ENCODE results near the gene IDI2. TPM values are rescaled to one million over a fixed set of nuclear protein-coding genes. Genes with fewer than 3 reads are reported as not detected.

IDI2 gene
- total RNA-seq, 6 experiments from 2014 or later, result not detected

- Histone ChIP-seq H3K27me3 (no peaks in the 10 kb centered on the region), H3K4me3 (no peak overlapping the region), H3K36me3 (peaks cover 0 to 4% (median 0%) of the 10 kb centered on the region in 4 donors), H3K4me1 (peaks cover 0 to 10% (median 0%) of the 10 kb centered on the region in 4 donors), H3K9me3 (no peaks in the 10 kb centered on the region), H3K27ac (no peak overlapping the region)
- intact Hi-C loops (cut with DNase I), result no loop called here
- peak in 3 of 4 donors; percentile 23 to 47 (median 39) for ATAC-seq
- no peak for TF ChIP-seq POLR2A (IDR thresholded peaks at IDR 0.05)
- TF ChIP-seq, protein P1, sequence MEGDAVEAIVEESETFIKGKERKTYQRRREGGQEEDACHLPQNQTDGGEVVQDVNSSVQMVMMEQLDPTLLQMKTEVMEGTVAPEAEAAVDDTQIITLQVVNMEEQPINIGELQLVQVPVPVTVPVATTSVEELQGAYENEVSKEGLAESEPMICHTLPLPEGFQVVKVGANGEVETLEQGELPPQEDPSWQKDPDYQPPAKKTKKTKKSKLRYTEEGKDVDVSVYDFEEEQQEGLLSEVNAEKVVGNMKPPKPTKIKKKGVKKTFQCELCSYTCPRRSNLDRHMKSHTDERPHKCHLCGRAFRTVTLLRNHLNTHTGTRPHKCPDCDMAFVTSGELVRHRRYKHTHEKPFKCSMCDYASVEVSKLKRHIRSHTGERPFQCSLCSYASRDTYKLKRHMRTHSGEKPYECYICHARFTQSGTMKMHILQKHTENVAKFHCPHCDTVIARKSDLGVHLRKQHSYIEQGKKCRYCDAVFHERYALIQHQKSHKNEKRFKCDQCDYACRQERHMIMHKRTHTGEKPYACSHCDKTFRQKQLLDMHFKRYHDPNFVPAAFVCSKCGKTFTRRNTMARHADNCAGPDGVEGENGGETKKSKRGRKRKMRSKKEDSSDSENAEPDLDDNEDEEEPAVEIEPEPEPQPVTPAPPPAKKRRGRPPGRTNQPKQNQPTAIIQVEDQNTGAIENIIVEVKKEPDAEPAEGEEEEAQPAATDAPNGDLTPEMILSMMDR (IDR thresholded peaks at IDR 0.05), result no peak
- no peak for DNase-seq
- WGBS (ENCODE audit: insufficient coverage, low coverage, low lambda C conversion rate, missing lambda C conversion rate), result 77% methylated on average over 7 of the region's 7 CpGs
Measured at GRCh38 chr10:1061930-1062774, 36.5 kb upstream of the IDI2 start.

GRCh38 chr10:1059902-1060301 lies 34.2 kb upstream of the IDI2 start:
- H3K27me3 ChIP-seq, result no peaks in the 10 kb centered on the region
- DNase-seq (no peak), ATAC-seq (no peak)
- H3K36me3 ChIP-seq, result peaks cover 0 to 4% (median 0%) of the 10 kb centered on the region in 4 donors
- H3K27ac ChIP-seq, result no peak overlapping the region
- H3K9me3 ChIP-seq, result no peaks in the 10 kb centered on the region
- intact Hi-C loops (cut with DNase I), result no loop called here
- 94% methylated on average over 6 of the region's 8 CpGs for WGBS (ENCODE audit: insufficient coverage, low coverage, low lambda C conversion rate, missing lambda C conversion rate)
- peaks cover 0 to 17% (median 5%) of the 10 kb centered on the region in 4 donors for H3K4me1 ChIP-seq
- no peak overlapping the region for H3K4me3 ChIP-seq
- TF ChIP-seq POLR2A (IDR thresholded peaks at IDR 0.05), result no peak
- TF ChIP-seq, protein P1 (IDR thresholded peaks at IDR 0.05), result no peak

DNA sequence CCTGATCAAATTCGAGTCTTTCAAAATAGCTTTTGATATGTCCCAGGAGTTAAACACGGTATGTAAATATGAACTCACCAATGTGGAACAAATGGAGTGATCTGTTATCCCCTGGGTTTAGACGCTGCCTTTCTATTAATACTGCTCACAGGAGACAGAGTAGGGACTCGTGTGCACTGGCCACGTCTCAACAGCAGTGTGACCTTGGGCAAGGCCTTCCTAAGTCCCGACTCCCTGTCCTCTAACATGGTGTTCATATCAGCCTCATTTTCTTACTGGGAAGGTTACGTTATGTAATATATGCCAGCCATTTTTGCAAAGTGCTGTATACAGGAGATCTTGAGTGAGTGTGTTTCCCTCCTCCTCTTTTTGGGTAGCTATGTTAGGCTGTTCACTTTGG lies 32.4 kb upstream of the IDI2 start:
- no peak for ATAC-seq
- intact Hi-C loops (cut with DNase I), result no loop called here

GRCh38 chr10:1057106-1057657 lies 31.5 kb upstream of the IDI2 start:
- no peak for DNase-seq
- intact Hi-C loops (cut with DNase I), result no loop called here
- Histone ChIP-seq H3K27me3 (no peaks in the 10 kb centered on the region), H3K4me3 (peak overlapping the region; percentile 62 to 96 (median 84)), H3K27ac (peak overlapping the region in 2 of 3 donors; percentile 97 to 99), H3K9me3 (no peaks in the 10 kb centered on the region), H3K36me3 (peaks cover 0 to 8% (median 0%) of the 10 kb centered on the region in 4 donors), H3K4me1 (peaks cover 0 to 34% (median 10%) of the 10 kb centered on the region in 4 donors)
- WGBS (ENCODE audit: insufficient coverage, low coverage, low lambda C conversion rate, missing lambda C conversion rate), result 4% methylated on average over 21 of the region's 26 CpGs
- peak; percentile 12 to 24 (median 18) for ATAC-seq
- TF ChIP-seq, protein P1 (IDR thresholded peaks at IDR 0.05), result no peak
- TF ChIP-seq POLR2A (IDR thresholded peaks at IDR 0.05), result no peak

More for the DNA sequence above, 32.4 kb upstream of the IDI2 start:
- TF ChIP-seq POLR2A (IDR thresholded peaks at IDR 0.05), result no peak
- TF ChIP-seq, protein P1 (IDR thresholded peaks at IDR 0.05), result no peak
- WGBS (ENCODE audit: insufficient coverage, low coverage, low lambda C conversion rate, missing lambda C conversion rate), result 41% methylated on average over 7 of the region's 7 CpGs
- DNase-seq, result no peak
- Histone ChIP-seq H3K9me3 (no peaks in the 10 kb centered on the region), H3K36me3 (no peaks in the 10 kb centered on the region), H3K4me1 (peaks cover 0 to 34% (median 10%) of the 10 kb centered on the region in 4 donors), H3K27ac (no peak overlapping the region), H3K4me3 (peak overlapping the region in 2 of 3 donors; percentile 84 to 96), H3K27me3 (no peaks in the 10 kb centered on the region)

Data from right lobe of liver (tissue), 6 donors.